A673 (cell line): ENCODE measurements around the gene CARD11. TPM values are rescaled to one million over a fixed set of nuclear protein-coding genes. Genes with fewer than 3 reads are reported as not detected.

Experiments
- BruUV-seq: library from RNA; stranded (reverse); fragments of 400-500 nt; replicated peaks from 2 replicates; lab custom pipeline; 2021; lab: Mats Ljungman, UMichigan
- CTCF ChIA-PET: fragments of 300-600 bp; sonication (Branson Sonifier 250); formaldehyde crosslinking; loops from one replicate; lab custom pipeline; 2022; ENCODE audit warnings: antibody characterized with exemption; lab: Charles Lee
- POLR2A ChIA-PET: fragments of 300-600 bp; sonication (Branson Sonifier 250); formaldehyde crosslinking; loops from one replicate; lab custom pipeline; 2022; ENCODE audit warnings: antibody characterized with exemption; ENCODE audit not compliant: low non-redundant PET; lab: Charles Lee
- DNase-seq: peaks from one replicate; pipeline ENCODE4 v3.0.0-alpha.2; 2015; ENCODE audit warnings: low spot score
- H3K27ac ChIP-seq: fragments of 200-600 bp; sonication (generic); 2 replicates; pipeline ENCODE4 v1.5.1; 2016; ENCODE audit warnings: mixed run types, low read depth, mild to moderate bottlenecking, mixed read lengths, antibody characterized with exemption, low read length; ENCODE audit not compliant: poor library complexity, severe bottlenecking
- H3K27me3 ChIP-seq: fragments of 200-600 bp; sonication (generic); replicated peaks from 2 replicates; pipeline ENCODE4 v1.6.1; 2017; ENCODE audit warnings: mixed run types, low read depth, mild to moderate bottlenecking, mixed read lengths, antibody characterized with exemption, low read length; ENCODE audit not compliant: insufficient read depth, poor library complexity
- H3K36me3 ChIP-seq: fragments of 200-600 bp; sonication (generic); 2 replicates; pipeline ENCODE4 v1.6.1; 2016; ENCODE audit warnings: mixed run types, mild to moderate bottlenecking, mixed read lengths, antibody characterized with exemption, low read length; ENCODE audit not compliant: insufficient read depth, poor library complexity, severe bottlenecking
- H3K4me1 ChIP-seq: fragments of 200-600 bp; sonication (generic); 2 replicates; pipeline ENCODE4 v1.6.1; 2017; ENCODE audit warnings: mixed run types, mild to moderate bottlenecking, mixed read lengths, antibody characterized with exemption, low read length; ENCODE audit not compliant: insufficient read depth, poor library complexity, severe bottlenecking
- H3K4me3 ChIP-seq: fragments of 200-600 bp; sonication (generic); 2 replicates; pipeline ENCODE4 v1.5.1; 2016; ENCODE audit warnings: low read depth, mixed run types, mild to moderate bottlenecking, mixed read lengths, low read length; ENCODE audit not compliant: poor library complexity, severe bottlenecking
- H3K9me3 ChIP-seq: fragments of 200-600 bp; sonication (generic); 2 replicates; pipeline ENCODE4 v1.6.1; 2016; ENCODE audit warnings: mixed run types, low read depth, mild to moderate bottlenecking, mixed read lengths, antibody characterized with exemption, low read length; ENCODE audit not compliant: poor library complexity, severe bottlenecking
- EZH2 ChIP-seq: fragments of 200-600 bp; sonication (generic); IDR thresholded peaks from 2 replicates; pipeline ENCODE4 v1.6.1; 2017; ENCODE audit warnings: borderline replicate concordance, low read depth, mild to moderate bottlenecking, mixed read lengths, antibody characterized with exemption, low read length; ENCODE audit not compliant: poor library complexity, severe bottlenecking
- intact Hi-C: fragments of 100-400 bp; cut with micrococcal nuclease; formaldehyde crosslinking; loops from one replicate; pipeline ENCODE4 v1.10.0; 2022; ENCODE audit not compliant: unreplicated experiment
- total RNA-seq: library from RNA; stranded (reverse); gene quantifications from 2 replicates; pipeline ENCODE4 v1.2.3, GENCODE V29; 2021
- TF ChIP-seq, protein P1 (sequence below): fragments of 300-800, 200-600 bp; sonication (generic); conservative IDR thresholded peaks from 2 replicates; pipeline ENCODE4 v1.5.1; 2017; ENCODE audit warnings: low read depth, mild to moderate bottlenecking, antibody characterized with exemption, low read length, moderate library complexity, mixed read lengths

CARD11 gene
- total RNA-seq, 1 experiment from 2014 or later, result 1.8 TPM

- BruUV-seq, result no TSS peak
- ChIA-PET CTCF (no interaction called here), POLR2A (no interaction called here)
- DNase-seq, result no peak
- intact Hi-C loops, result loop anchor here (10.0 kb wide), 1 partner anchor 87 kb away; no protein-coding TSS in a partner anchor
- TF ChIP-seq, protein P1, sequence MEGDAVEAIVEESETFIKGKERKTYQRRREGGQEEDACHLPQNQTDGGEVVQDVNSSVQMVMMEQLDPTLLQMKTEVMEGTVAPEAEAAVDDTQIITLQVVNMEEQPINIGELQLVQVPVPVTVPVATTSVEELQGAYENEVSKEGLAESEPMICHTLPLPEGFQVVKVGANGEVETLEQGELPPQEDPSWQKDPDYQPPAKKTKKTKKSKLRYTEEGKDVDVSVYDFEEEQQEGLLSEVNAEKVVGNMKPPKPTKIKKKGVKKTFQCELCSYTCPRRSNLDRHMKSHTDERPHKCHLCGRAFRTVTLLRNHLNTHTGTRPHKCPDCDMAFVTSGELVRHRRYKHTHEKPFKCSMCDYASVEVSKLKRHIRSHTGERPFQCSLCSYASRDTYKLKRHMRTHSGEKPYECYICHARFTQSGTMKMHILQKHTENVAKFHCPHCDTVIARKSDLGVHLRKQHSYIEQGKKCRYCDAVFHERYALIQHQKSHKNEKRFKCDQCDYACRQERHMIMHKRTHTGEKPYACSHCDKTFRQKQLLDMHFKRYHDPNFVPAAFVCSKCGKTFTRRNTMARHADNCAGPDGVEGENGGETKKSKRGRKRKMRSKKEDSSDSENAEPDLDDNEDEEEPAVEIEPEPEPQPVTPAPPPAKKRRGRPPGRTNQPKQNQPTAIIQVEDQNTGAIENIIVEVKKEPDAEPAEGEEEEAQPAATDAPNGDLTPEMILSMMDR, result no peak
- TF ChIP-seq EZH2, result no peak
- Histone ChIP-seq H3K27me3 (no peaks in the 10 kb centered on the region), H3K36me3 (no peaks in the 10 kb centered on the region), H3K9me3 (no peaks in the 10 kb centered on the region), H3K27ac (no peak overlapping the region), H3K4me3 (no peak overlapping the region), H3K4me1 (no peaks in the 10 kb centered on the region)
Measured at GRCh38 chr7:3067606-3068380, 24.1 kb upstream of the CARD11 start.

DNA sequence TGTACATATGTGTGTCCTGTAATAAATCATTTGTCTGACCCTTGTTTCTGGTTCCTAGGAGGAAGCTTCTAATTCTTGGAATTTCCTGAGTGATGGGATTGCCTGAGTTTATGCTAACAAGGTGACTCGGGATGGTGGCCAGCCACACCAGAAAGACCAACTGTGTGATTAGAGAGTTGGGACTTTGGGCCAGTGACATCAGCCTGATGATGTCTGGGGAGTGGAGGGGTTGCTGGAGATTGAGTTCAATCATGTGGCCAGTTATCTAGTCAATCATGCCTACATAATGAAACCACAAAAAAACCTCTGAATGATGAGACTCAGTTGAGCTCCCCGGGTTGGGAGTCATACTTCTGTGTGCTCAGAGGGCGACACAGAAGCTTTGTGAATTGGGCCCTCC is 23.5 kb upstream of the CARD11 start:
- ChIA-PET POLR2A (no interaction called here), CTCF (no interaction called here)
- Histone ChIP-seq H3K4me3 (no peak overlapping the region), H3K9me3 (no peaks in the 10 kb centered on the region), H3K27ac (no peak overlapping the region), H3K36me3 (no peaks in the 10 kb centered on the region), H3K27me3 (peaks cover 3% of the 10 kb centered on the region), H3K4me1 (no peaks in the 10 kb centered on the region)
- DNase-seq, result no peak
- intact Hi-C loops, result loop anchor here (10.0 kb wide), 1 partner anchor 88 kb away; no protein-coding TSS in a partner anchor
- BruUV-seq, result no TSS peak
- TF ChIP-seq, protein P1, result no peak
- no peak for TF ChIP-seq EZH2

GRCh38 chr7:3066506-3066905 is 22.8 kb upstream of the CARD11 start:
- BruUV-seq, result no TSS peak
- intact Hi-C loops, result loop anchor here (10.0 kb wide), 1 partner anchor 88 kb away; no protein-coding TSS in a partner anchor
- Histone ChIP-seq H3K27ac (no peak overlapping the region), H3K27me3 (peaks cover 4% of the 10 kb centered on the region), H3K36me3 (no peaks in the 10 kb centered on the region), H3K4me3 (no peak overlapping the region), H3K4me1 (no peaks in the 10 kb centered on the region), H3K9me3 (no peaks in the 10 kb centered on the region)
- CTCF ChIA-PET, result no interaction called here
- TF ChIP-seq EZH2, result no peak
- TF ChIP-seq, protein P1, result no peak
- POLR2A ChIA-PET, result no interaction called here
- no peak for DNase-seq
